SU-DHL-6 (cell line): ENCODE measurements around the gene PUDP.

Experiments used
- H2AFZ ChIP-seq: fragments of 200-600 bp; sonication (generic); 2 replicates; pipeline ENCODE4 v1.6.1; 2014; ENCODE audit warnings: low read depth, mild to moderate bottlenecking, moderate library complexity, mixed read lengths, antibody characterized with exemption, low read length; ENCODE audit not compliant: severe bottlenecking
- H3F3A ChIP-seq: fragments of 200-600 bp; shearing (Covaris generic); 2 replicates; pipeline ENCODE4 v1.6.0; 2016; ENCODE audit warnings: antibody characterized with exemption, mild to moderate bottlenecking; ENCODE audit not compliant: insufficient read depth
- H3K27ac ChIP-seq: fragments of 200-600 bp; sonication (generic); 2 replicates; pipeline ENCODE4 v1.5.1; 2016; ENCODE audit warnings: low read depth, mild to moderate bottlenecking, low read length, moderate library complexity, mixed read lengths
- H3K27me3 ChIP-seq: fragments of 200-600 bp; sonication (generic), shearing (Covaris generic); 2 replicates; pipeline ENCODE4 v1.6.0; 2014; ENCODE audit warnings: mild to moderate bottlenecking, low read length
- H3K36me3 ChIP-seq: fragments of 200-600 bp; sonication (generic); 2 replicates; pipeline ENCODE4 v1.6.1; 2014; ENCODE audit warnings: mild to moderate bottlenecking, low read length, mixed read lengths
- H3K4me2 ChIP-seq: fragments of 300-600, 200-600 bp; shearing (Covaris generic), sonication (generic); 2 replicates; pipeline ENCODE4 v1.6.0; 2014; ENCODE audit warnings: low read length, low read depth, mild to moderate bottlenecking; ENCODE audit not compliant: poor library complexity, severe bottlenecking
- H3K4me3 ChIP-seq: fragments of 200-600 bp; sonication (generic); 2 replicates; pipeline ENCODE4 v1.5.1; 2014; ENCODE audit warnings: antibody characterized with exemption, low read length, mild to moderate bottlenecking, mixed read lengths; ENCODE audit not compliant: insufficient read depth, poor library complexity, severe bottlenecking
- H3K79me2 ChIP-seq: fragments of 200-600 bp; sonication (generic); 2 replicates; pipeline ENCODE4 v1.6.1; 2014; ENCODE audit warnings: mild to moderate bottlenecking, low read length, moderate library complexity; ENCODE audit not compliant: insufficient read depth
- H3K9ac ChIP-seq: fragments of 200-600 bp; sonication (generic); 2 replicates; pipeline ENCODE4 v1.7.0; 2014; ENCODE audit warnings: mild to moderate bottlenecking, low read length
- H3K9me2 ChIP-seq: fragments of 200-600 bp; sonication (generic); replicated peaks from 2 replicates; pipeline ENCODE4 v1.6.1; 2014; ENCODE audit warnings: low read length; ENCODE audit not compliant: insufficient read depth
- H3K9me3 ChIP-seq: fragments of 200-600 bp; sonication (generic); 2 replicates; pipeline ENCODE4 v1.6.1; 2014; ENCODE audit warnings: low read length, mixed read lengths; ENCODE audit not compliant: insufficient read depth
- H4K20me1 ChIP-seq: fragments of 200-600 bp; sonication (generic); 2 replicates; pipeline ENCODE4 v1.6.1; 2014; ENCODE audit warnings: low read depth, mild to moderate bottlenecking, antibody characterized with exemption, low read length, moderate library complexity, mixed read lengths
- CTCF ChIP-seq: fragments of 200-600 bp; sonication (generic); IDR thresholded peaks from one replicate; pipeline ENCODE4 v1.5.1; 2017; ENCODE audit warnings: antibody characterized with exemption, mild to moderate bottlenecking, low read length, moderate library complexity; ENCODE audit not compliant: insufficient read depth, poor library complexity, severe bottlenecking
- EZH2phosphoT487 ChIP-seq: fragments of 200-600 bp; sonication (generic), shearing (Covaris generic); conservative IDR thresholded peaks from 2 replicates; pipeline ENCODE4 v1.6.1; 2018; ENCODE audit warnings: mild to moderate bottlenecking, antibody characterized with exemption, low read length, moderate library complexity, mixed read lengths

PUDP gene

GRCh38 chrX:7134981-7135380 is 13.0 kb downstream of the PUDP start:
- Histone ChIP-seq H3K4me3 (no peak overlapping the region), H3K9ac (peak overlapping the region; percentile 41), H3K9me3 (no peaks in the 10 kb centered on the region), H3K27me3 (no peaks in the 10 kb centered on the region), H3F3A (peaks cover 10% of the 10 kb centered on the region), H3K27ac (peak overlapping the region; percentile 87), H3K36me3 (no peaks in the 10 kb centered on the region), H3K79me2 (peaks cover 97% of the 10 kb centered on the region), H3K4me2 (peak overlapping the region; percentile 66), H4K20me1 (no peaks in the 10 kb centered on the region), H3K9me2 (no peaks in the 10 kb centered on the region), H2AFZ (no peak overlapping the region)
- TF ChIP-seq EZH2phosphoT487 (no peak), CTCF (no peak)

- TF ChIP-seq EZH2phosphoT487, result no peak
- TF ChIP-seq CTCF, result no peak
- Histone ChIP-seq H3K79me2 (peaks cover 97% of the 10 kb centered on the region), H4K20me1 (no peaks in the 10 kb centered on the region), H3K27ac (peak overlapping the region; percentile 87), H3K4me3 (peak overlapping the region; percentile 37), H3K9me3 (no peaks in the 10 kb centered on the region), H3K9ac (peak overlapping the region; percentile 58), H3K36me3 (no peaks in the 10 kb centered on the region), H2AFZ (no peak overlapping the region), H3K4me2 (peak overlapping the region; percentile 66), H3K9me2 (no peaks in the 10 kb centered on the region), H3F3A (peaks cover 10% of the 10 kb centered on the region), H3K27me3 (no peaks in the 10 kb centered on the region)
Observed at GRCh38 chrX:7133050-7133440, 14.9 kb downstream of the PUDP start.

GRCh38 chrX:7132335-7133049 is 15.5 kb downstream of the PUDP start:
- no peak overlapping the region for H3K4me3 ChIP-seq
- no peaks in the 10 kb centered on the region for H3K27me3 ChIP-seq
- H3F3A ChIP-seq, result peaks cover 10% of the 10 kb centered on the region
- peaks cover 94% of the 10 kb centered on the region for H3K79me2 ChIP-seq
- TF ChIP-seq EZH2phosphoT487, result no peak
- peak; percentile 42 for TF ChIP-seq CTCF
- H3K4me2 ChIP-seq, result peak overlapping the region; percentile 66
- no peaks in the 10 kb centered on the region for H3K9me3 ChIP-seq
- H3K36me3 ChIP-seq, result no peaks in the 10 kb centered on the region; the same call in 1 of the 2 replicates
- no peaks in the 10 kb centered on the region for H4K20me1 ChIP-seq
- peak overlapping the region; percentile 58 for H3K9ac ChIP-seq
- H3K27ac ChIP-seq, result peak overlapping the region; percentile 87
- H3K9me2 ChIP-seq, result no peaks in the 10 kb centered on the region
- no peak overlapping the region for H2AFZ ChIP-seq
